NB4 (cell line): ENCODE data around the gene KCNJ4.

Experiments used
- DNase-seq: peaks from one replicate; pipeline ENCODE4 v3.0.0; 2010; ENCODE audit warnings: low read depth
- H3K4me3 ChIP-seq: one replicate; pipeline ENCODE4 v1.5.1; 2011; ENCODE audit warnings: mild to moderate bottlenecking, low read depth, low read length, moderate library complexity
- MAX ChIP-seq: IDR thresholded peaks from 2 replicates; pipeline ENCODE4 v1.6.1; 2011; ENCODE audit warnings: low read depth, low read length
- MYC ChIP-seq: IDR thresholded peaks from 2 replicates; pipeline ENCODE4 v1.6.1; 2011; ENCODE audit warnings: low read depth, low read length
- POLR2A ChIP-seq: IDR thresholded peaks from 2 replicates; pipeline ENCODE4 v1.6.1; 2011; ENCODE audit warnings: mild to moderate bottlenecking; ENCODE audit not compliant: insufficient read length; ENCODE audit errors: extremely low read depth
- TF ChIP-seq, protein P1 (sequence below): IDR thresholded peaks from one replicate; pipeline ENCODE4 v1.5.1; 2012; ENCODE audit warnings: low read depth, low read length

Gene KCNJ4

DNA sequence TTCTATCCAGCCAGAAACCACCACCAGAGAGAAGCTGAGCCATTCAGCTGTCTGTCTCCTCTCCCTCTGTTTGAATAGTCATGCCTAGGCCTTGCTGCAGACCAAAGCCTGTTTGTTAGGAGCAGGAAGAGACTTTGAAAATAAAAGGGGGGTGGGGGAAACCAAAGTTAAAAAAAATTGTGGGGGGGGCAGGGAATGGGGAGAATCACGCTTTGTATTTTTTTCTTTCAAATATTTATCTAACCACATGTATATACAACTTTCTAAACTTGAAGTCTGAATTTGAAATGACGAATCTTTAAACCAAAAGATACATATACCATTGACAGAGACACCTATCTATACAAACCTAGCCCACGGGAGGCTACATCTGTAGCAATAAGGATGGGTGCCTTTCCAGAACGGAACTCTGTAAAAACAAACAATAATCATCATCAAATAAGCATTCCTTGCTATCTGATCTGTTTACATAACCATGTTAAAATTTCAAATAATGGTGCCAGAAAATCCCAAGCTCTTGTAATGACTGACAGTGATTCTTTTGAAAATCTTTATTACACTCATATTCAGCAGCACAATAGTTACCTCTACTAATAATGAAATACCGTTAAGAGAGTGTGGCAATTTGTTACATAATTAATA, 36.8 kb upstream of the KCNJ4 start:
- no peak for DNase-seq

GRCh38 chr22:38490915-38491314, 35.9 kb upstream of the KCNJ4 start:
- no peak overlapping the region for H3K4me3 ChIP-seq
- DNase-seq: no peak
- TF ChIP-seq, protein P1, sequence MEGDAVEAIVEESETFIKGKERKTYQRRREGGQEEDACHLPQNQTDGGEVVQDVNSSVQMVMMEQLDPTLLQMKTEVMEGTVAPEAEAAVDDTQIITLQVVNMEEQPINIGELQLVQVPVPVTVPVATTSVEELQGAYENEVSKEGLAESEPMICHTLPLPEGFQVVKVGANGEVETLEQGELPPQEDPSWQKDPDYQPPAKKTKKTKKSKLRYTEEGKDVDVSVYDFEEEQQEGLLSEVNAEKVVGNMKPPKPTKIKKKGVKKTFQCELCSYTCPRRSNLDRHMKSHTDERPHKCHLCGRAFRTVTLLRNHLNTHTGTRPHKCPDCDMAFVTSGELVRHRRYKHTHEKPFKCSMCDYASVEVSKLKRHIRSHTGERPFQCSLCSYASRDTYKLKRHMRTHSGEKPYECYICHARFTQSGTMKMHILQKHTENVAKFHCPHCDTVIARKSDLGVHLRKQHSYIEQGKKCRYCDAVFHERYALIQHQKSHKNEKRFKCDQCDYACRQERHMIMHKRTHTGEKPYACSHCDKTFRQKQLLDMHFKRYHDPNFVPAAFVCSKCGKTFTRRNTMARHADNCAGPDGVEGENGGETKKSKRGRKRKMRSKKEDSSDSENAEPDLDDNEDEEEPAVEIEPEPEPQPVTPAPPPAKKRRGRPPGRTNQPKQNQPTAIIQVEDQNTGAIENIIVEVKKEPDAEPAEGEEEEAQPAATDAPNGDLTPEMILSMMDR: no peak
- no peak for TF ChIP-seq POLR2A
- no peak for TF ChIP-seq MAX

More for the DNA sequence above, 36.8 kb upstream of the KCNJ4 start:
- H3K4me3 ChIP-seq: no peak overlapping the region
- TF ChIP-seq MAX: no peak
- TF ChIP-seq, protein P1: no peak
- TF ChIP-seq POLR2A: no peak
- TF ChIP-seq MYC: no peak

- TF ChIP-seq MAX: no peak
- no peak for TF ChIP-seq MYC
- TF ChIP-seq, protein P1: no peak
- TF ChIP-seq POLR2A: no peak
- DNase-seq: no peak
- H3K4me3 ChIP-seq: no peak overlapping the region
These were observed 35.5 kb upstream of the KCNJ4 start for GRCh38 chr22:38490475-38490874.

DNA sequence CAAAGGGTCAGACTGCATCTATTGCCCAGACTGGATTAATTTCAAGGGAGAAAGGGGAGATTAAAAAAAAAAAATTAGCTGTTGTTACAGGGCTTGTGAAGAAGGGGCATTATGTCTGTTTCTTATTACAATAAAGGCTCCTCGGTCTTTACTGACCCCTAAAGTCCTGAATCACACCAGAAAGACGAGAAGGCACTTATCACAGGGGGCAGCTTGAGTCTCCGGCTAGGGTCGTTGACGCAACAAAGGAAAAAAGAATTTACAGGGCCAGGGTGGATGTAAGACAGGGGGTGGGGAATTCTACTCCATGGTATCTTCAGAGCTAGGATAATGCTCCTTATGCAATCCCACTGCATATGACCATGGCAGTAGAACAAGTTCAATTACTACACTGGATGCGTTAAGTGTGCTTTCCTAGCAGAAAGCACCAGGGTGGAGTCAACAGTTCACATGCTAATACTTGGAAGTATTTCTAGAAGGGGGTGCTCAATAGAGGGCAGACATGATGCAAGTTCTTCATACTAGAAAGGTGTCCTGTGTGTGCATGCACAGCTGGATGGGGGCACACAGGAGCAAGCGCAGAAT, 34.7 kb upstream of the KCNJ4 start:
- no peak overlapping the region for H3K4me3 ChIP-seq
- no peak for TF ChIP-seq MYC
- no peak for TF ChIP-seq MAX
- no peak for DNase-seq

DNA sequence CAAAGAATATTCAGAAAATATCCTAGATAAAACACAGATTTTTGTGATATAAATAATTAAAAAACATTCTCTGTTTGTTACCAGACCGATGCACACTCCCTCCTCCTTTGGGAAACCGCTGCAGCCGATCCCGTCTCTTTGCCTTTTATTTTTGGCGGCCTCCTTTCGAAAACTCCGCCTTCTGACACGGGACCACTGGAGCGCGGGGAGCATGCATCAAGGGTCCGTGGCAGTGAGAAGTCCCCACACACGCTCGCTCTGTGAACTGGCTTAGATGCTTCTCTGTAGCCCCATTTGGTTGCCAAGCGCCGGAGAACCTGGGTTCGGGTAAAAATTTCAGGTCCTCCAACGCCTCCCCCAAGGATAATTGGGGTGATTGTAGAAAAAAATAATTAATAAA, 34.1 kb upstream of the KCNJ4 start:
- DNase-seq: no peak
- H3K4me3 ChIP-seq: no peak overlapping the region
- TF ChIP-seq MAX (no peak), MYC (no peak), POLR2A (no peak)
- TF ChIP-seq, protein P1: no peak

- TF ChIP-seq MAX: no peak
- TF ChIP-seq, protein P1: no peak
- TF ChIP-seq MYC: no peak
- no peak for TF ChIP-seq POLR2A
- H3K4me3 ChIP-seq: no peak overlapping the region
- no peak for DNase-seq
These were observed 32.9 kb upstream of the KCNJ4 start for GRCh38 chr22:38487946-38488345.
